ENCODE results near the gene MKRN3.

The MKRN3 gene

DNA sequence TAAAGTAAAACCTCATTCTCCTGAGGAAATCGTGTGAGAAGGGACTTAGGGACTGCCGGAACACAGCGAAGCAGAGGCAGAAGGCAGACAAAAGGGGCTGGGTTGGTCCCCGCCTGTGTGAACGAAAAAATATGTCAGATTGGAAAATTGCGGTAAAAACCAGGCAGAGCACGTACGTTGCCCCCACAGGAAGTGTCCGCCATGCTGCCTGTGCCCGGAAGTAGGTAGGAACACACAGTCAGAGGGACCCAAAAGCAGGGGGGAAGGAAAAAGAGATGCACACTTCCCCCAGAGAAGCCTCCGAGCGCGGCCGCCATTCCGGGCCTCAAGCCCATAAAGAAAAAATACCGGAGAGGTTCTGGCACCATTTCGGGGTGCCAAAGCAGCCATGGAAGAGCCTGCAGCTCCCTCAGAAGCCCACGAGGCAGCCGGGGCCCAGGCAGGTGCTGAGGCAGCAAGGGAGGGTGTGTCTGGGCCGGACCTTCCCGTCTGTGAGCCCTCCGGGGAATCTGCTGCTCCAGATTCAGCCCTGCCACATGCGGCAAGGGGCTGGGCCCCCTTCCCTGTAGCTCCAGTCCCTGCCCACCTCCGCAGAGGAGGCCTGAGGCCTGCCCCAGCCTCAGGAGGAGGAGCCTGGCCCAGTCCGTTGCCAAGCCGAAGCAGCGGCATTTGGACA, at the start of gene MKRN3:
TSS of gene MKRN3 (plus strand) at position 280 of the 676 bp plus-strand sequence. CDS start at position 389, 109 bp downstream.
- DNase-seq = no peak

DNA sequence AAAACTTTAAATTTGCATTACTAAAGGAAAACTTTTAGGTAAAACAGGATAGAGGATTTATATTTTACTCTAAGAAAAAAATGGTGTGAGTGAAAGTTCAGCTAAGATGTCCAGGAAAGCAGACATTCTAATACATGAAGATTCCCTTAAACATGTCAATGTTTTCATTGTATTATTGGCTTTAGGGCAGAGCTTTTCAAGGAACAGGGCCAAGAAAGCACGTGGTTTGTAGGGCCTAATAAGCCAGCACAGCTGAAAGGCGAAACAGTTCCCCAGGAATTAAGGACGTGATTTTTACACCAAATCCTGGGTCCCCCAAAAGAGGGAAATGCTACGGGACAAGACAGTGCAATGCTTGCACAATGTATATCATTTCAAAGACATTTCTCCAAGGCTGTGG, 48.6 kb upstream of the MKRN3 start:
- DNase-seq = no peak

DNA sequence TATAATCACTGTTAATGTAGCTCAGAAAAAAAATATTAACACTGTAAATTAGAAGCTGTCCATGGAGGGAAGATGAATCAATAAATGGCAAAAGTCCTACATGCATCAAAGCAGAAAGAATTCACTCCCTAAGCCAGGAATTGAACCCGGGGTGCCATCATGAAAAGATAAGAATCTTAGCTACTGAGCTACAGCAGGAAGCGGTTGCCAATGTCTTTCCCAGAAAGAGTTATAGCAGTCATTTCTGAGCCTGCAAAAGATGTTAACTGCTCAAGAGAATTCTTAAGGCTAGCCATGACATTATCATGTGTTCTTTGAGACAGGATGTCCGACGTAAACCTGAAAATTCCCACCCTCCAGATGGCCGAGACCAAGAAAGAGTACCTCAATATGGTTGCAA, 47.4 kb upstream of the MKRN3 start:
- DNase-seq = no peak

DNA sequence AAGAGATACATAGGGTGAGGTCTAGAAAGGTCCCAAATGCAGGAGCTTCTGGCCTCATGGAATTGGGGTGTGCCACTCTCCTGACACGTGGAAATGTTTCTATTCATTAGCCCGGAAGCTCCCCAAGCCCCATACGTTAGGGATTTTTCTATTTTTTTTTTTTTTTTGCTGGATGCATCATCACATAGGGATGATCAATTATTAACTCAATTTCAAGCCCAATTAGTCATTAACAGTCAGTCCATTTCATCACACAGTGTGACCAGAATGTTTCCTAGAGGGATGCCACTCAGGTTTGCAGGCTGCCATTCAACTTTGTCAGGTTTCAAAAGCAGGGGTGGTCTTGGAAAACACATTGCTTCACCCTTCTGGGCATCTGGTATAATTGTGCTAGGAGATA, 40.7 kb upstream of the MKRN3 start:
- DNase-seq = no peak

- no peak for DNase-seq
Measured at GRCh38 chr15:23529891-23530290, 35.6 kb upstream of the MKRN3 start.

GRCh38 chr15:23532024-23532423, 33.5 kb upstream of the MKRN3 start:
- no peak for DNase-seq

DNA sequence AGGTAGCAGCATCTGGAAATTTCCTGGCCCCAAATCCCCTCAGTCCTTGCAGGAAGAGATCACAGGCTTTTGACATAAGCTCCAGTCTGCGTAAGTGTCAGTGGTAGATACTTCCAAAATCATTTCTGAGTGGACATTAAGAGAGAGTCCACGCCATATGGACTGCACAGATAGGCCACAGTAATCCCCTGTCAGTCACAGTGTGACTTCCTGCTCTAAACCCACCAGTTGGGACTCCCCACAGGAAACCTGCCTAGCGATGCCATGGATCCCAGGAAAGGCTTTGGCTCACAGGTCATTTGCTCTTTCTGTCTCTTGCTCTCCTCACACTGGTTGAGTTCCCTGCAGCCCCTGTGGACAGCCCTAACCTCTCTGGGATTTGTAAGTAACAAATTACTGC, 28.8 kb upstream of the MKRN3 start:
- DNase-seq = no peak

DNA sequence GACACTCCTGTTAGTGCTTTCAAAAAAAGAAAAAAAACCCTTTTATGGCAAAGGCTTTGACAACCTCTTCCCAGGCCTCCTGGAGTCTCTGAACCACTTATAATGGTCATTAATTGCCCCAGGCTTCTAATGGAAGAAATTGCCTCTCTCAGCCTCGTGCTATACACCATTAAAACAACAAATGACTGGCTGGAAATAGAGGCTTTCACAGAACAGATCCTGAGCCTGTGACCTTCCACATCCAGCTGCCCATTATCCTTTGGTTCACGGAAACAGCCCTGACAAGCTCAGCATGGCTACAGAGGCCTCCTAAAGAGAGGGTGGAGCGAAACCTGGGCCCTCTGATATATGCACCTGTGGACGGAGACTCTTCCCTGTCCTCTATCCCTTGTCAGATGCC, 26.8 kb upstream of the MKRN3 start:
- no peak for DNase-seq

GRCh38 chr15:23539892-23540291, 25.6 kb upstream of the MKRN3 start:
- DNase-seq = no peak

GRCh38 chr15:23546158-23546557, 19.3 kb upstream of the MKRN3 start:
- DNase-seq = no peak

GRCh38 chr15:23548071-23548470, 17.4 kb upstream of the MKRN3 start:
- DNase-seq = no peak

GRCh38 chr15:23561914-23562313, 3.6 kb upstream of the MKRN3 start:
- DNase-seq = no peak

- DNase-seq = no peak
Measured at GRCh38 chr15:23564821-23565394, 566 bp upstream of the MKRN3 start.

DNA sequence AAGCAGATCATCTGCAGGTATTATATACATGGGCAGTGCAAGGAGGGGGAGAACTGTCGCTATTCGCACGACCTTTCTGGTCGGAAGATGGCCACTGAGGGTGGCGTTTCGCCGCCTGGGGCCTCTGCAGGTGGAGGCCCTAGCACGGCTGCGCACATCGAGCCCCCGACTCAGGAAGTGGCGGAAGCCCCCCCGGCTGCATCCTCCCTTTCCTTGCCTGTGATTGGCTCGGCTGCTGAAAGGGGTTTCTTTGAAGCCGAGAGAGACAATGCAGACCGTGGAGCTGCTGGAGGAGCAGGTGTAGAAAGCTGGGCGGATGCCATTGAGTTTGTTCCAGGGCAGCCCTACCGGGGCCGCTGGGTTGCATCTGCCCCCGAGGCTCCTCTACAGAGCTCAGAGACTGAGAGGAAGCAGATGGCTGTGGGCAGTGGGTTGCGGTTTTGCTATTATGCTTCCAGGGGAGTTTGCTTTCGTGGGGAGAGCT, 639 bp downstream of the MKRN3 start:
- no peak for DNase-seq

GRCh38 chr15:23566651-23567050, 1.2 kb downstream of the MKRN3 start:
- no peak for DNase-seq

DNA sequence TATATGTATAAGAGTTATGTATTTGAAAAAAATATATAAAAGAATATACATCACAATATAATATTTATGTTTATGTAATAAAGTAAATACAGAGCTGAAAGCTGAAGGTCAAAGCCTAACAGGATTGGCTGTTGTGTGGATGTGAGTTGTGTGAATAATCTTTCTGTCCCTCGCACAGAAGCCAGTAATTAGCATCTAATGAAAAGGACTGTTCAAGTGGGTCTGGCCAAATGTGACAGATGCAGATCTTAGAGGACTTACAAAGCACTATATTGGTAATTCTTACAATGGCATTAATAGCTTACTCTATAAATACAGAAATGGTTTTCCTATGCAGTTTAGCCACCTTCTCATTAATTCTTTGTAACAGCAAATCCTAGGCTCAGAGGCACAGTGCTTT, 2.4 kb downstream of the MKRN3 start:
- DNase-seq = no peak

GRCh38 chr15:23569151-23569925, 3.9 kb downstream of the MKRN3 start:
- DNase-seq = no peak

DNA sequence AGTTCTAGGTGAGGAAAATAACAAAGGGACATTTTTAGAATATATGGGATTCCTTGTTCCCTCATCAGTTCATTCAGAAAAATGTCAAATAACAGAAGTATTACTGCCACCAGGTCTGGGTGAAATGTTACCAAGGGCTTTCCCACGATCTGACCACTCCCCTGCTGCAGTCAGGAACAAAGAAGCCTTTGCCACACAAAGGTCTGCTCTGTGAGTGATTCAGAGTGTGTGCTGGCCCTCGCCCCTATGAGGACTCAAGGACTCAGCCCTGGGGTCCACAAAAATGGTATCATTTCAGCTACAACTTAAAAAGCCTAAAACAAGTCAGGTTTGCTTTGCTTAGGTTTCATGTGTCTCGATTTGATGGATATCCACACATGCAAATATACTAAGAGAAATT, 5.0 kb downstream of the MKRN3 start:
- no peak for DNase-seq

DNA sequence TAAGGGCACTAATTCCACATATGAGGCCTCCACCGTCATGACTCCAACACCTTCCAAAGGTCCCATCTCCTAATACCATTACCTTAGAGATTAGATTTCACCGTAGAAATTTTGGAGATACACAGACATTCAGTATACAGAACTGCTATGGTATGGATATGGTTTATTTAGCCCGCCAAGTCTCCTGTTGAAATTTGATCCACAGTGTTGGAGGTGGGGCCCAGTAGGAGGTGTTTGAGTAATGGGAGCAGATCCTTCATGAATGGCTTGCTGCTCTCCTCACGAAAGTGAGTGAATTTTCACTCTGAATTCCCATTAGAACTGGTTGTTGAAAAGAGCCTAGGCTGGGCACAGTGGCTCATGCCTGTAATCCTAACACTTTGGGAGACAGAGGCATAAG, 7.4 kb downstream of the MKRN3 start:
- DNase-seq = no peak

GRCh38 chr15:23574742-23575141, 9.3 kb downstream of the MKRN3 start:
- no peak for DNase-seq

- DNase-seq = no peak
Measured at GRCh38 chr15:23576061-23576460, 10.6 kb downstream of the MKRN3 start.

GRCh38 chr15:23578521-23579150, 13.2 kb downstream of the MKRN3 start:
- DNase-seq = no peak

- DNase-seq = no peak
Measured at GRCh38 chr15:23588268-23588667, 22.8 kb downstream of the MKRN3 start.

DNA sequence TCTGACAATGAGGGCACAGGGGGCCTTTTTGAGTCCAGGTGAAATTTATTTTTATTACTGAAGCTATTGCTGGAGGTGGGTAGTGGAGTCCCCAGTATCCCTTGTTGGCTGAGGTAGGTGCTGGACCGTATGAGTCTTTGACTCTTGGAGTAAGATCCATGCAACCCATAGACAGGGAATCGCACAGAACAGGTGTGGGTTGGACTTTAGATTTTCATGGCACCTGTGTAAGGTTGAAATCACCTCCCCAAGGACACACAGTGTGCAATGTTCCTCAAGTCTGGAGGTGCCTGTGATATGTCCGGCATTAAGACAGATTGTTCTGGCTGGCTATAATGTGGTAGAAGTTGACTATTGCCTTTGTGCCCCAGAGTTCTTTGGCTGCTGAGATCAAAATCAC, 23.5 kb downstream of the MKRN3 start:
- no peak for DNase-seq

Data from T1000 (cell line).